K562 (cell line): ENCODE measurements around the gene SEMA6C. TPM values are rescaled to one million over a fixed set of nuclear protein-coding genes. Genes with fewer than 3 reads are reported as not detected.

Source experiments
- ATAC-seq: fragments of 200-7000 bp; cut with Tn5 transposase; 3 replicates; pipeline ENCODE4 v1.9.1; 2020; ENCODE audit warnings: moderate library complexity
- BruUV-seq: library from RNA; stranded (reverse); fragments of 400-500 nt; replicated peaks from 2 replicates; lab custom pipeline; 2021; lab: Mats Ljungman, UMichigan
- CTCF ChIA-PET: fragments of 300-600 bp; formaldehyde crosslinking; extraction: SDS; loops from one replicate; lab custom pipeline; 2021; ENCODE audit warnings: low intra/inter-chr PET ratio; lab: Yijun Ruan, JAX
- POLR2A ChIA-PET: fragments of 300-600, 350-650 bp; sonication (Branson Sonifier 250); formaldehyde crosslinking; extraction: SDS; loops from one replicate; lab custom pipeline; 2021; ENCODE audit warnings: antibody characterized with exemption, inconsistent platforms; lab: Yijun Ruan, JAX
- DNase-seq, 4 experiments: peaks; one replicate each; pipeline versions ENCODE4 v3.0.0 to v3.0.0-alpha.2; 2011 to 2018; ENCODE audit warnings: low spot score in 3 of 4, mixed read lengths in 3 of 4; ENCODE audit errors: extremely low read depth in 1 of 4
- FAIRE-seq: peaks from 2 replicates; lab custom pipeline; 2011; peaks lifted over from hg19 to GRCh38; lab: Jason Lieb, UNC
- H2AFZ ChIP-seq: 2 replicates; pipeline ENCODE4 v1.6.0; 2011; ENCODE audit warnings: low read depth, low read length, control low read depth, inconsistent platforms
- H3K27ac ChIP-seq: fragments of 200-600 bp; 3 replicates; pipeline ENCODE4 v1.8.0; 2011; ENCODE audit warnings: low read depth, mild to moderate bottlenecking, control low read depth, inconsistent platforms, low read length, moderate library complexity, mixed read lengths; ENCODE audit errors: extremely low read depth
- H3K27me3 ChIP-seq, 2 experiments: fragments of 300-600 bp in 1 of 2; 2 replicates in 1 of 2; 3 replicates in 1 of 2; pipeline versions ENCODE4 v1.6.0 to v1.8.0; 2011; ENCODE audit warnings: inconsistent platforms in 2 of 2, low read length in 2 of 2, mild to moderate bottlenecking in 1 of 2, mixed read lengths in 1 of 2, moderate library complexity in 1 of 2; ENCODE audit not compliant: control insufficient read depth in 2 of 2, insufficient read depth in 2 of 2
- H3K36me3 ChIP-seq: fragments of 300-600 bp; 3 replicates; pipeline ENCODE4 v1.8.0; 2011; ENCODE audit warnings: mild to moderate bottlenecking, low read length, inconsistent platforms; ENCODE audit not compliant: control insufficient read depth, insufficient read depth
- H3K4me1 ChIP-seq, 2 experiments: fragments of 200-600 bp in 1 of 2; replicated peaks in 1 of 2; 2 replicates in 1 of 2; 3 replicates in 1 of 2; pipeline versions ENCODE4 v1.5.1 to v1.8.0; 2011; ENCODE audit warnings: inconsistent platforms in 2 of 2, low read length in 2 of 2, mild to moderate bottlenecking in 1 of 2, mixed read lengths in 1 of 2, moderate library complexity in 1 of 2; ENCODE audit not compliant: control insufficient read depth in 2 of 2, insufficient read depth in 2 of 2
- H3K4me2 ChIP-seq: 2 replicates; pipeline ENCODE4 v1.6.1; 2011; ENCODE audit warnings: low read length, control low read depth, inconsistent platforms, mixed read lengths; ENCODE audit not compliant: insufficient read depth
- H3K4me3 ChIP-seq: fragments of 200-600 bp; sonication (generic), shearing (Covaris generic); 2 replicates; pipeline ENCODE4 v1.5.1; 2016; ENCODE audit warnings: control low read depth, inconsistent platforms
- H3K79me2 ChIP-seq: fragments of 200-600 bp; 3 replicates; pipeline ENCODE4 v1.8.0; 2011; ENCODE audit warnings: low read length, inconsistent platforms; ENCODE audit not compliant: control insufficient read depth, insufficient read depth
- H3K9ac ChIP-seq, 2 experiments: 2 replicates each; pipeline versions ENCODE4 v1.6.0 to v1.6.1; 2011; ENCODE audit warnings: low read depth in 2 of 2, low read length in 2 of 2, control low read depth in 1 of 2, inconsistent platforms in 1 of 2, mild to moderate bottlenecking in 1 of 2, mixed read lengths in 1 of 2; ENCODE audit not compliant: insufficient read depth in 1 of 2
- H3K9me1 ChIP-seq: one replicate; pipeline ENCODE4 v1.6.0; 2011; ENCODE audit warnings: inconsistent platforms, mild to moderate bottlenecking, low read length, moderate library complexity; ENCODE audit not compliant: control insufficient read depth, insufficient read depth
- H3K9me3 ChIP-seq: replicated peaks from 2 replicates; pipeline ENCODE4 v1.5.1; 2011; ENCODE audit warnings: low read depth, low read length, inconsistent platforms; ENCODE audit not compliant: control insufficient read depth, insufficient read depth
- H4K20me1 ChIP-seq: replicated peaks from 2 replicates; pipeline ENCODE4 v1.6.1; 2011; ENCODE audit warnings: low read length, inconsistent platforms, mixed read lengths; ENCODE audit not compliant: control insufficient read depth, insufficient read depth
- CHCHD3 ChIP-seq: fragments of 250-450 bp; sonication (Bioruptor Pico); IDR thresholded peaks from 2 replicates; pipeline ENCODE4 v2.1.2; 2022; ENCODE audit warnings: mild to moderate bottlenecking
- ETV1 ChIP-seq: fragments of 450-650 bp; conservative IDR thresholded peaks from 2 replicates; pipeline ENCODE4 v1.6.1; 2016; ENCODE audit warnings: missing genetic modification characterization, control low read depth, low read depth, missing compliant biosample characterization
- GABPA ChIP-seq: fragments of 200-800 bp; sonication (Bioruptor generic); conservative IDR thresholded peaks from 2 replicates; pipeline ENCODE4 v1.6.1; 2016; ENCODE audit warnings: low read depth, missing genetic modification characterization, missing compliant biosample characterization
- GABPB1 ChIP-seq: sonication (generic); formaldehyde crosslinking; IDR thresholded peaks from 2 replicates; pipeline ENCODE4 v1.8.0; 2022; ENCODE audit warnings: mild to moderate bottlenecking, missing genetic modification reagents
- GATA2 ChIP-seq: sonication (generic); formaldehyde crosslinking; IDR thresholded peaks from 2 replicates; pipeline ENCODE4 v1.4.0; 2020; ENCODE audit warnings: mild to moderate bottlenecking, missing genetic modification reagents
- HDAC1 ChIP-seq, 2 experiments: fragments of 450-650 bp; IDR thresholded peaks; 2 replicates each; pipeline ENCODE4 v1.6.1; 2016 to 2017; ENCODE audit warnings: inconsistent platforms in 1 of 2, mild to moderate bottlenecking in 1 of 2, moderate library complexity in 1 of 2
- NELFE ChIP-seq: IDR thresholded peaks from 2 replicates; pipeline ENCODE4 v1.6.1; 2011; ENCODE audit warnings: mild to moderate bottlenecking; ENCODE audit not compliant: insufficient read depth, insufficient read length
- OTX1 ChIP-seq: fragments of 450-650 bp; formaldehyde crosslinking; IDR thresholded peaks from 2 replicates; pipeline ENCODE4 v1.4.0; 2022; ENCODE audit warnings: mild to moderate bottlenecking
- PRMT5 ChIP-seq: sonication (generic); formaldehyde crosslinking; IDR thresholded peaks from 2 replicates; pipeline ENCODE4 v1.5.0; 2020; ENCODE audit warnings: missing genetic modification reagents
- PYGO2 ChIP-seq: fragments of 450-650 bp; IDR thresholded peaks from 2 replicates; pipeline ENCODE4 v1.6.1; 2016; ENCODE audit warnings: mild to moderate bottlenecking, missing genetic modification characterization, moderate library complexity, missing compliant biosample characterization
- SIN3A ChIP-seq, 2 experiments: fragments of 150-350 bp in 1 of 2; IDR thresholded peaks; 2 replicates each; pipeline ENCODE4 v1.6.1; 2011 to 2016; ENCODE audit warnings: borderline replicate concordance in 2 of 2, low read depth in 2 of 2, low read length in 2 of 2, mild to moderate bottlenecking in 2 of 2, moderate library complexity in 2 of 2; ENCODE audit not compliant: control insufficient read depth in 1 of 2
- ZEB2 ChIP-seq: fragments of 450-650 bp; IDR thresholded peaks from 2 replicates; pipeline ENCODE4 v1.6.1; 2016
- ZNF133 ChIP-seq: fragments of 250-450 bp; sonication (Bioruptor Pico); IDR thresholded peaks from 2 replicates; pipeline ENCODE4 v1.4.0; 2020; ENCODE audit warnings: mild to moderate bottlenecking
- ZNF134 ChIP-seq: fragments of 250-450 bp; sonication (Bioruptor Pico); conservative IDR thresholded peaks from 2 replicates; pipeline ENCODE4 v1.4.0; 2020
- ZNF174 ChIP-seq: fragments of 250-450 bp; sonication (Bioruptor Pico); IDR thresholded peaks from 2 replicates; pipeline ENCODE4 v1.4.0; 2020; ENCODE audit warnings: mild to moderate bottlenecking
- ZNF445 ChIP-seq: fragments of 250-450 bp; sonication (Bioruptor Pico); IDR thresholded peaks from 2 replicates; pipeline ENCODE4 v1.4.0; 2020; ENCODE audit warnings: low read depth, mild to moderate bottlenecking, moderate library complexity
- WGBS: fragments of 100-300 bp; shearing (Covaris generic); methylation state at CpG from one replicate; pipeline ENCODE4 v1.1.6; 2016; ENCODE audit warnings: low coverage, mixed read lengths; ENCODE audit not compliant: insufficient coverage; ENCODE audit errors: missing lambda C conversion rate; 5-methylcytosine and 5-hydroxymethylcytosine counted together
- in situ Hi-C: fragments of 300-500 bp; cut with MboI; formaldehyde crosslinking; loops from 4 replicates; pipeline ENCODE4 v1.15.0; 2018; ENCODE audit warnings: inconsistent platforms, mixed read lengths
- intact Hi-C: fragments of 100-400 bp; cut with micrococcal nuclease; formaldehyde crosslinking; loops from 2 replicates; pipeline ENCODE4 v1.14.2; 2022
- polyA plus RNA-seq, 8 experiments: library from polyadenylated mRNA; depleted of rRNA in 4 of 8; stranded (reverse) in 5 of 8; unstranded in 3 of 8; fragments of >200 nt; fragmentation: Nextera tagmentation in 2 of 8; fragmentation: Illumina TruSeq in 1 of 8; extraction: Ambion mirVana in 2 of 8; extraction: Trizol in 1 of 8; gene quantifications; 2 replicates each; pipeline versions ENCODE4 v1.2.1 to v1.2.3, GENCODE V29; 2011 to 2014; ENCODE audit warnings: inconsistent platforms in 1 of 8, missing spikeins in 1 of 8
- total RNA-seq, 7 experiments: library from RNA; depleted of rRNA in 6 of 7; stranded (reverse); fragments of >200 nt in 6 of 7; fragmentation: Illumina TruSeq in 2 of 7; extraction: Trizol in 2 of 7; gene quantifications; 2 replicates each; pipeline versions ENCODE4 v1.2.1 to v1.2.3, GENCODE V29; 2011 to 2021; ENCODE audit warnings: low replicate concordance in 1 of 7
- TF ChIP-seq, protein P1 (sequence below): fragments of 450-650 bp; IDR thresholded peaks from 2 replicates; pipeline ENCODE4 v1.7.0; 2016; ENCODE audit warnings: borderline replicate concordance
- TF ChIP-seq, protein P2 (sequence below): fragments of 200-800 bp; sonication (Bioruptor generic); IDR thresholded peaks from 2 replicates; pipeline ENCODE4 v1.6.1; 2017; ENCODE audit warnings: missing genetic modification characterization, missing compliant biosample characterization

The SEMA6C gene
- total and polyA plus RNA-seq, 9 of the 15 experiments (the other 6 are each of a cell fraction or from before 2014, with no cell fraction given): 0.03 to 4.6 (median 0.95) TPM

DNA sequence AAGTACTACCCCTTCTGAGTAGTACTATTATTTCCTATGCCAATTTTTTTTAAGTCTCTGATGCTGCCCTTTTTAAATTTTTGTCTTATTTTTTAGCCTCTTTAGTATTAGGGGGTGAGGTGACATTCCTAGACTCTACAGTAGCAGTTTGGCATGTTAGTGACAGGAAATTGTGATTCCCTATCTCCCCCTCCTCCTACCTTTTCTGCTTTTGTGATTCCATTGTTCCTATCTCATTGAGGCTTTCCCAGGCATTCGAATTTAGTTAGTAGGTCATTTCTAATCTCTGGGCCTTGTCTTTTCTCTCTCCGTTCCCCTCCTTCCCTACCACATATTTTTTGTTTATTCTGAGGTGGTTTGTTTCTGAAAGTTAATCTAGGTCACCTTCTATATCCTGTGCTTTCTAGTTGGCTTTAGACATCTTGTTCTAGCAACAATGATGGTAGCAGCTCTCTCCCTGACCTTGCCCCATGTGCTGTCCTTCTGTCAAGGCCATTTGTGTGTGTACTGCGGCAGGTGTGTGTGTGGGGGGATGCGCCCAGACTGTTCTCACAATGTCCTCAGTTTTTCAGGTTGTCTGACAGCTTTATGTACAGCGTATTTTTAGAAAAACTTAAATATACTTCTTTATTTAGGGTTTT lies 21.5 kb downstream of the SEMA6C start (continued):
- TF ChIP-seq, protein P1, sequence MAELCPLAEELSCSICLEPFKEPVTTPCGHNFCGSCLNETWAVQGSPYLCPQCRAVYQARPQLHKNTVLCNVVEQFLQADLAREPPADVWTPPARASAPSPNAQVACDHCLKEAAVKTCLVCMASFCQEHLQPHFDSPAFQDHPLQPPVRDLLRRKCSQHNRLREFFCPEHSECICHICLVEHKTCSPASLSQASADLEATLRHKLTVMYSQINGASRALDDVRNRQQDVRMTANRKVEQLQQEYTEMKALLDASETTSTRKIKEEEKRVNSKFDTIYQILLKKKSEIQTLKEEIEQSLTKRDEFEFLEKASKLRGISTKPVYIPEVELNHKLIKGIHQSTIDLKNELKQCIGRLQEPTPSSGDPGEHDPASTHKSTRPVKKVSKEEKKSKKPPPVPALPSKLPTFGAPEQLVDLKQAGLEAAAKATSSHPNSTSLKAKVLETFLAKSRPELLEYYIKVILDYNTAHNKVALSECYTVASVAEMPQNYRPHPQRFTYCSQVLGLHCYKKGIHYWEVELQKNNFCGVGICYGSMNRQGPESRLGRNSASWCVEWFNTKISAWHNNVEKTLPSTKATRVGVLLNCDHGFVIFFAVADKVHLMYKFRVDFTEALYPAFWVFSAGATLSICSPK: no peak
- no peak for TF ChIP-seq GABPA (tag)

DNA sequence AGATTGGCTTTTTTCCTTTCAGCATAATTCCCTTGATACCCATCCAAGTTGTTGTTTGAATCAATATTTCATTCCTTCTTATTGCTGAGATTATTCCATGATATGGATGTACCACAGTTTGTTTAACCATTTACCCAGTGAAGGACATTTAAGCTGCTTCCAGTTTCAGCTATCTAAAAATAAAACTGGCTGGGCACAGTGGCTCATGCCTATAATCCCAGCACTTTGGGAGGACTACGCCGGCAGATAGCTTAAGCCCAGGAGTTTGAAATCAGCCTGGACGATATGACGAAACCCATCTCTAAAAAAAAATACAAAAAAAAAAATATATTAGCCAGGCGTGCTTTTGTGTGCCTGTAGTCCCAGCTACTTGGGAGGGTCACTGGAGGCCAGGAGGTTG lies 32.6 kb downstream of the SEMA6C start:
- CTCF ChIA-PET: interaction anchor here (1.0 kb wide), 1 partner anchor 14 kb away, joined by 3 read pairs; no protein-coding TSS in a partner anchor

More for the DNA sequence above, 32.6 kb downstream of the SEMA6C start:
- TF ChIP-seq ZNF445 (CRISPR knock-in tag): no peak
- TF ChIP-seq OTX1 (CRISPR knock-in tag): no peak
- TF ChIP-seq GABPB1 (CRISPR knock-in tag): no peak
- no peak for TF ChIP-seq NELFE
- TF ChIP-seq PYGO2 (tag): no peak
- TF ChIP-seq, protein P2, sequence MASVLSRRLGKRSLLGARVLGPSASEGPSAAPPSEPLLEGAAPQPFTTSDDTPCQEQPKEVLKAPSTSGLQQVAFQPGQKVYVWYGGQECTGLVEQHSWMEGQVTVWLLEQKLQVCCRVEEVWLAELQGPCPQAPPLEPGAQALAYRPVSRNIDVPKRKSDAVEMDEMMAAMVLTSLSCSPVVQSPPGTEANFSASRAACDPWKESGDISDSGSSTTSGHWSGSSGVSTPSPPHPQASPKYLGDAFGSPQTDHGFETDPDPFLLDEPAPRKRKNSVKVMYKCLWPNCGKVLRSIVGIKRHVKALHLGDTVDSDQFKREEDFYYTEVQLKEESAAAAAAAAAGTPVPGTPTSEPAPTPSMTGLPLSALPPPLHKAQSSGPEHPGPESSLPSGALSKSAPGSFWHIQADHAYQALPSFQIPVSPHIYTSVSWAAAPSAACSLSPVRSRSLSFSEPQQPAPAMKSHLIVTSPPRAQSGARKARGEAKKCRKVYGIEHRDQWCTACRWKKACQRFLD (CRISPR knock-in tag): no peak
- no peak for TF ChIP-seq ZNF174 (CRISPR knock-in tag)
- no peak for TF ChIP-seq CHCHD3
- TF ChIP-seq ZNF133: no peak
- no peak for TF ChIP-seq ZNF134 (CRISPR knock-in tag)
- TF ChIP-seq GATA2: no peak
- no peak for TF ChIP-seq HDAC1 (IDR thresholded peaks at IDR 0.05)
- TF ChIP-seq ETV1: no peak
- no peak for TF ChIP-seq ZEB2
- TF ChIP-seq PRMT5 (CRISPR knock-in tag): no peak
- no peak for TF ChIP-seq SIN3A (IDR thresholded peaks at IDR 0.05; ENCODE audit: borderline replicate concordance in 2 of 2, control insufficient read depth in 1 of 2, low read depth in 2 of 2, low read length in 2 of 2)
- Histone ChIP-seq H3K4me1 (no peaks in the 10 kb centered on the region), H3K9me3 (no peaks in the 10 kb centered on the region), H4K20me1 (no peaks in the 10 kb centered on the region), H3K27me3 (no peaks in the 10 kb centered on the region), H3K27ac (no peak overlapping the region), H3K9me1 (no peaks in the 10 kb centered on the region), H3K79me2 (no peaks in the 10 kb centered on the region), H2AFZ (no peak overlapping the region), H3K4me2 (no peak overlapping the region), H3K36me3 (no peaks in the 10 kb centered on the region), H3K4me3 (no peak overlapping the region), H3K9ac (no peak overlapping the region)
- POLR2A ChIA-PET: no interaction called here
- ATAC-seq (no peak), DNase-seq (no peak), FAIRE-seq (no peak)
- in situ Hi-C loops: no loop called here
- BruUV-seq: no TSS peak
- intact Hi-C loops: no loop called here
- 81% methylated on average over 5 of the region's 5 CpGs for WGBS
